Neuronal stem cell (in vitro differentiated cells): Measurements from ENCODE around the gene SCN2B.
A peak's percentile ranks its signal among the peaks of the same experiment; 100 is the strongest.

Experiments
- DNase-seq: peaks from one replicate; pipeline ENCODE4 v3.0.0-alpha.2; 2013; ENCODE audit warnings: low spot score
- H2AFZ ChIP-seq: one replicate; pipeline ENCODE4 v1.6.1; 2013; ENCODE audit warnings: mild to moderate bottlenecking, low read length, inconsistent platforms
- H2AK5ac ChIP-seq: 2 replicates; pipeline ENCODE4 v1.6.1; 2013; ENCODE audit warnings: low read depth, mild to moderate bottlenecking, inconsistent platforms, low read length, moderate library complexity, mixed read lengths
- H2BK120ac ChIP-seq: 2 replicates; pipeline ENCODE4 v1.6.1; 2013; ENCODE audit warnings: low read depth, mild to moderate bottlenecking, inconsistent platforms, low read length, moderate library complexity, mixed read lengths
- H2BK12ac ChIP-seq: one replicate; pipeline ENCODE4 v1.6.1; 2013; ENCODE audit warnings: low read length, inconsistent platforms
- H2BK15ac ChIP-seq: 2 replicates; pipeline ENCODE4 v1.6.1; 2013; ENCODE audit warnings: mild to moderate bottlenecking, low read length, inconsistent platforms, mixed read lengths
- H2BK5ac ChIP-seq: one replicate; pipeline ENCODE4 v1.6.1; 2013; ENCODE audit warnings: inconsistent platforms, mild to moderate bottlenecking, low read length, moderate library complexity
- H3K14ac ChIP-seq: one replicate; pipeline ENCODE4 v1.6.1; 2013; ENCODE audit warnings: low read length, inconsistent platforms
- H3K18ac ChIP-seq: 2 replicates; pipeline ENCODE4 v1.6.1; 2013; ENCODE audit warnings: low read length, inconsistent platforms
- H3K23ac ChIP-seq: 2 replicates; pipeline ENCODE4 v1.6.1; 2013; ENCODE audit warnings: low read depth, mild to moderate bottlenecking, mixed read lengths, low read length, inconsistent platforms; ENCODE audit not compliant: poor library complexity
- H3K27ac ChIP-seq: replicated peaks from 3 replicates; pipeline ENCODE4 v1.5.1; 2013; ENCODE audit warnings: low read length, inconsistent platforms
- H3K27me3 ChIP-seq, 3 experiments: 2 replicates each; pipeline ENCODE4 v1.6.1; 2013; ENCODE audit warnings: low read length in 3 of 3, mild to moderate bottlenecking in 2 of 3, inconsistent platforms in 1 of 3, low read depth in 1 of 3, mixed read lengths in 1 of 3, moderate library complexity in 1 of 3; ENCODE audit not compliant: control insufficient read depth in 3 of 3, insufficient read depth in 3 of 3
- H3K36me3 ChIP-seq, 2 donors: replicated peaks in 1 of 2; 2 replicates each; pipeline ENCODE4 v1.6.1; 2013; ENCODE audit warnings: low read length in 2 of 2; ENCODE audit not compliant: control insufficient read depth in 2 of 2, insufficient read depth in 2 of 2
- H3K4ac ChIP-seq: 2 replicates; pipeline ENCODE4 v1.6.1; 2013; ENCODE audit warnings: inconsistent platforms, mild to moderate bottlenecking, low read length, moderate library complexity
- H3K4me1 ChIP-seq, 2 donors: 1 replicate in 1 of 2; 2 replicates in 1 of 2; pipeline ENCODE4 v1.6.1; 2013; ENCODE audit warnings: low read length in 2 of 2, low read depth in 1 of 2; ENCODE audit not compliant: control insufficient read depth in 2 of 2, insufficient read depth in 1 of 2
- H3K4me2 ChIP-seq: one replicate; pipeline ENCODE4 v1.6.1; 2013; ENCODE audit warnings: mild to moderate bottlenecking, low read length, inconsistent platforms; ENCODE audit not compliant: insufficient read depth, poor library complexity, severe bottlenecking
- H3K4me3 ChIP-seq, 2 donors: 2 replicates each; pipeline ENCODE4 v1.5.1; 2013; ENCODE audit warnings: low read length in 2 of 2, mild to moderate bottlenecking in 2 of 2, inconsistent platforms in 1 of 2, moderate library complexity in 1 of 2
- H3K79me1 ChIP-seq: one replicate; pipeline ENCODE4 v1.6.1; 2013; ENCODE audit warnings: low read depth, mild to moderate bottlenecking, inconsistent platforms, low read length, moderate library complexity
- H3K9ac ChIP-seq: one replicate; pipeline ENCODE4 v1.6.1; 2013; ENCODE audit warnings: mild to moderate bottlenecking, low read depth, low read length, inconsistent platforms; ENCODE audit not compliant: poor library complexity
- H3K9me3 ChIP-seq, 2 donors: replicated peaks in 1 of 2; 2 replicates each; pipeline versions ENCODE3 to v1.6.1; 2013; ENCODE audit warnings: low read length in 2 of 2, mild to moderate bottlenecking in 2 of 2, inconsistent platforms in 1 of 2, low read depth in 1 of 2, mixed read lengths in 1 of 2, moderate library complexity in 1 of 2; ENCODE audit not compliant: control insufficient read depth in 2 of 2, insufficient read depth in 1 of 2
- H4K8ac ChIP-seq: one replicate; pipeline ENCODE4 v1.6.1; 2013; ENCODE audit warnings: low read depth, mild to moderate bottlenecking, inconsistent platforms, low read length, moderate library complexity
- H4K91ac ChIP-seq: one replicate; pipeline ENCODE4 v1.6.1; 2013; ENCODE audit warnings: low read length, low read depth, mild to moderate bottlenecking, inconsistent platforms; ENCODE audit not compliant: poor library complexity
- WGBS, 2 donors: extraction: QIAGEN DNeasy Blood & Tissue Kit; methylation state at CpG; one replicate each; pipeline ENCODE4 v1.1.7; 2013; ENCODE audit warnings: missing lambda C conversion rate in 2 of 2, mixed read lengths in 1 of 2; ENCODE audit not compliant: insufficient read length in 2 of 2, insufficient replicate concordance in 1 of 2; ENCODE audit errors: extremely low coverage in 2 of 2; 5-methylcytosine and 5-hydroxymethylcytosine counted together

Gene SCN2B

DNA sequence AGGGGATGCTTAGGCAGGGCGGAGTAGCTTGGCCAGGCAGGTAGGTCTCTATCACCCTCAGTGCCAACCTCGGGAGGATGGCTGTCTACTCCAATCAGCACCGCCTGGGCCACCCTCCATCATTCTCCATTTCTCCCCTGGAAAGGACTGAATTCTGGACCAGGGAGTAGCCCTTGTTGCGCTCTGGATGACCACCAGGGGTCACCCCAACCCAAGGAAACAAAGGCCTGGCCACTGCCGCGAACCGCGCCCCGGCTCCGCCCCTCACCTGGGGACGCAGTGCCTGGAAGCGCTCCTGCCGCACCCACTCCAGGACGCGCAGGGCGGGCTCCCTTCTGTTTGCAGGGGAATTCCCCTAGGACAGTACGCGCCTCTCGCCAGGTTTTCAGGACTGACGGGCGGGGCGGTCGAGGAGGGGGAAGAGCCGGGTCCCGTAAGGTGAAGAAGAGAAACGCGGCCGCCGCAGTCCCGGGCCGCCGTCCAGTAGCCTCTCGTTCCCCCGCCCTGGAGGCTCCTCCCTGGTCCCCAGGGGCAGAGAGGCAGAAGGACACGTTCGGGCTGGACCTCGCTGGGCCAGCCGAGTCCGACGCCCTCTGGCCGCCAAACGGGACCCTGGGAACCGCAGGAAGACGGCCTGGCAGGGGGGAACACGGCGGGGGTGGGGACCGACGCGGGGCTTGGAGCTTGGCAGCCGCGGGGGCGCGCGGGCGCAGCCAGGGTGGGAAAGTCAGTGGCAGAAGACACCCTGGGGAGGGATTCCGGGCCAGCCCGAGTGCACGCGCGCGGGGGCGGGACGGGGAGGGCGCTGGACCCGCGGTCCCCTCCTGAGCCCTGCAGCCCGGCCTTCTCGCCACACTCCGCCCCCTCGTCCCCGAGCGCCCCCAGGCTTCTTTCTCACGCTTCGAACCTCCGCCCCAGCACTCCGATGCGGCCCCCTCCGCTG lies 30.9 kb downstream of the SCN2B start:
- peak; percentile 85 for DNase-seq
- H3K4me1 ChIP-seq = no peaks in the 10 kb centered on the region
- WGBS, 2 donors = no CpG with 5 or more reads among the region's 78 CpGs

GRCh38 chr11:118144301-118145268 lies 31.9 kb downstream of the SCN2B start:
- H3K4me3 ChIP-seq = no peak overlapping the region
- DNase-seq = no peak
- H3K4me2 ChIP-seq = no peak overlapping the region
- H3K27me3 ChIP-seq = peaks cover 3 to 85% (median 15%) of the 10 kb centered on the region in 3 experiments
- H3K23ac ChIP-seq = no peak overlapping the region
- no peak overlapping the region for H4K8ac ChIP-seq
- H3K79me1 ChIP-seq = no peaks in the 10 kb centered on the region
- H2AFZ ChIP-seq = peak overlapping the region; percentile 98
- no peak overlapping the region for H3K18ac ChIP-seq
- no CpG with 5 or more reads among the region's 20 CpGs for WGBS, 2 donors
- H2AK5ac ChIP-seq = peak overlapping the region; percentile 16
- no peak overlapping the region for H2BK120ac ChIP-seq
- H3K4me1 ChIP-seq = no peaks in the 10 kb centered on the region
- H2BK15ac ChIP-seq = no peak overlapping the region
- H3K9me3 ChIP-seq = no peaks in the 10 kb centered on the region
- H2BK5ac ChIP-seq = no peak overlapping the region
- H4K91ac ChIP-seq = no peak overlapping the region
- no peak overlapping the region for H2BK12ac ChIP-seq
- no peak overlapping the region for H3K4ac ChIP-seq
- H3K14ac ChIP-seq = no peak overlapping the region
- H3K9ac ChIP-seq = peak overlapping the region; percentile 24
- no peak overlapping the region for H3K27ac ChIP-seq
- no peaks in the 10 kb centered on the region for H3K36me3 ChIP-seq

More for the DNA sequence above, 30.9 kb downstream of the SCN2B start:
- Histone ChIP-seq H2BK120ac (no peak overlapping the region), H3K79me1 (no peaks in the 10 kb centered on the region), H3K14ac (no peak overlapping the region), H3K36me3 (no peaks in the 10 kb centered on the region), H3K27me3 (peaks cover 3 to 91% (median 18%) of the 10 kb centered on the region in 3 experiments), H4K91ac (no peak overlapping the region), H3K9ac (peak overlapping the region; percentile 24), H3K23ac (peak overlapping the region; percentile 23), H3K18ac (peak overlapping the region; percentile 39), H3K4me3 (peak overlapping the region; percentile 37 to 74), H2BK15ac (no peak overlapping the region), H3K27ac (no peak overlapping the region), H2AFZ (peak overlapping the region; percentile 98), H2BK12ac (no peak overlapping the region), H3K9me3 (no peaks in the 10 kb centered on the region), H2BK5ac (no peak overlapping the region), H3K4ac (no peak overlapping the region), H3K4me2 (peak overlapping the region; percentile 95), H4K8ac (no peak overlapping the region), H2AK5ac (peak overlapping the region; percentile 16)

DNA sequence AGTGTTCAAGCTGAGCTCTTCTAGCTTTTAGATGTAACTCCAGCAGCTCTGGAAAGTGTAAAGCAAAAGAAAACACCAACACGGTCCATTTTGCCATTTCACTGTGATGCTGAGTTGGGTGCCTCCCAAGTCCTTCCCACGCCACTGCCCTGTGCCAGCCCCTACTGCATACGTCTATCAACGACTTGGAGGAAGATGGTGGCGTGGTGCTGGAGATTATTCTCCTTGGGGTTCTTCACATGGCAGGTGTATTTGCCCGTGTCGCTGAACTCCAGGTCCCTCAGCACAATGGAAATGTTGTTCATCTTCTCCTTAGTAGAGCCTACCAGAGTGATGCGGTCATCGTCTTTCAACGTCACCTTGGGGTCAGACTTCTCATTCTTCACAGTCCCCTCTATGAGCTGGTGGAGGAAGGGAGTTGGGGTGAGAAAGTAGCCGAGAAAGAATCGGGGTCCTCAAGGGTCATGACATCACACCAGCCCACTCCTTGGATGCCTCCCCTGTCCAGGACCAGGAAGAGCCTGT lies 32.7 kb downstream of the SCN2B start:
- Histone ChIP-seq H2BK120ac (no peak overlapping the region), H3K79me1 (no peaks in the 10 kb centered on the region), H4K8ac (no peak overlapping the region), H3K23ac (no peak overlapping the region), H3K4ac (no peak overlapping the region), H3K4me1 (peaks cover 0 to 3% of the 10 kb centered on the region in 2 donors), H2BK12ac (no peak overlapping the region), H3K36me3 (no peaks in the 10 kb centered on the region), H2AK5ac (no peak overlapping the region), H3K9ac (no peak overlapping the region), H3K4me2 (no peak overlapping the region), H2BK5ac (no peak overlapping the region), H2BK15ac (no peak overlapping the region), H3K14ac (no peak overlapping the region), H3K27ac (no peak overlapping the region), H2AFZ (no peak overlapping the region), H3K4me3 (no peak overlapping the region), H3K27me3 (peaks cover 3 to 84% (median 15%) of the 10 kb centered on the region in 3 experiments), H4K91ac (no peak overlapping the region), H3K9me3 (no peaks in the 10 kb centered on the region), H3K18ac (no peak overlapping the region)
- no peak for DNase-seq
- WGBS, 2 donors = no CpG with 5 or more reads among the region's 12 CpGs
